HUES6 (cell line): Measurements from ENCODE around the gene KLHL11.
"Not testable (repeated sequence)": the region's sequence is repeated elsewhere in the genome, so short reads cannot be mapped to it uniquely, and the experiment has no call there.

Experiments used
- H3K27ac ChIP-seq: 2 replicates; pipeline ENCODE4 v1.7.0; 2013; ENCODE audit warnings: low read depth, mild to moderate bottlenecking, low read length, inconsistent platforms
- H3K27me3 ChIP-seq: 2 replicates; pipeline ENCODE4 v1.6.1; 2013; ENCODE audit warnings: low read length; ENCODE audit not compliant: control insufficient read depth, insufficient read depth
- H3K36me3 ChIP-seq: 2 replicates; pipeline ENCODE4 v1.6.1; 2013; ENCODE audit warnings: low read length; ENCODE audit not compliant: control insufficient read depth, insufficient read depth
- H3K4me1 ChIP-seq: 2 replicates; pipeline ENCODE4 v1.6.1; 2013; ENCODE audit warnings: low read length; ENCODE audit not compliant: control insufficient read depth, insufficient read depth
- H3K4me3 ChIP-seq: 2 replicates; pipeline ENCODE4 v1.5.1; 2013; ENCODE audit warnings: low read depth, low read length
- H3K9ac ChIP-seq: one replicate; pipeline ENCODE4 v1.6.1; 2013; ENCODE audit warnings: mild to moderate bottlenecking, low read length
- H3K9me3 ChIP-seq: 2 replicates; pipeline ENCODE4 v1.6.1; 2013; ENCODE audit warnings: low read depth, low read length; ENCODE audit not compliant: control insufficient read depth, insufficient read depth

Gene KLHL11

GRCh38 chr17:41882756-41883155 is 17.5 kb upstream of the KLHL11 start:
- Histone ChIP-seq H3K27ac (no peak overlapping the region), H3K9ac (no peak overlapping the region), H3K9me3 (no peaks in the 10 kb centered on the region)

GRCh38 chr17:41880130-41880529 is 14.9 kb upstream of the KLHL11 start:
- Histone ChIP-seq H3K9ac (no peak overlapping the region), H3K27ac (no peak overlapping the region), H3K9me3 (no peaks in the 10 kb centered on the region), H3K4me1 (no peaks in the 10 kb centered on the region), H3K27me3 (no peaks in the 10 kb centered on the region), H3K36me3 (peaks cover 83% of the 10 kb centered on the region), H3K4me3 (no peak overlapping the region)

More at GRCh38 chr17:41882756-41883155, 17.5 kb upstream of the KLHL11 start:
- H3K4me3 ChIP-seq: no peak overlapping the region
- no peaks in the 10 kb centered on the region for H3K4me1 ChIP-seq
- H3K27me3 ChIP-seq: no peaks in the 10 kb centered on the region
- H3K36me3 ChIP-seq: peaks cover 96% of the 10 kb centered on the region

- not testable (repeated sequence) for H3K4me3 ChIP-seq, H3K9me3 ChIP-seq, H3K9ac ChIP-seq, H3K27me3 ChIP-seq, H3K27ac ChIP-seq, H3K4me1 ChIP-seq
- peaks cover 84% of the 10 kb centered on the region for H3K36me3 ChIP-seq
These were observed 9.1 kb upstream of the KLHL11 start for GRCh38 chr17:41874293-41874670.

GRCh38 chr17:41873559-41874292 is 8.5 kb upstream of the KLHL11 start:
- Histone ChIP-seq H3K36me3 (peaks cover 84% of the 10 kb centered on the region), H3K27ac (no peak overlapping the region), H3K4me1 (no peaks in the 10 kb centered on the region), H3K9ac (no peak overlapping the region), H3K4me3 (no peak overlapping the region), H3K9me3 (no peaks in the 10 kb centered on the region), H3K27me3 (no peaks in the 10 kb centered on the region)

- Histone ChIP-seq H3K9ac (no peak overlapping the region), H3K4me1 (no peaks in the 10 kb centered on the region), H3K27me3 (no peaks in the 10 kb centered on the region), H3K36me3 (peaks cover 81% of the 10 kb centered on the region), H3K4me3 (no peak overlapping the region), H3K27ac (no peak overlapping the region), H3K9me3 (no peaks in the 10 kb centered on the region)
These were observed 6.6 kb upstream of the KLHL11 start for GRCh38 chr17:41871789-41872188.

GRCh38 chr17:41870627-41871026 is 5.4 kb upstream of the KLHL11 start:
- H3K27ac ChIP-seq: no peak overlapping the region
- H3K9me3 ChIP-seq: no peaks in the 10 kb centered on the region
- peaks cover 85% of the 10 kb centered on the region for H3K36me3 ChIP-seq
- no peak overlapping the region for H3K9ac ChIP-seq
- H3K4me1 ChIP-seq: no peaks in the 10 kb centered on the region
- H3K27me3 ChIP-seq: no peaks in the 10 kb centered on the region
- H3K4me3 ChIP-seq: no peak overlapping the region

- Histone ChIP-seq H3K36me3 (peaks cover 83% of the 10 kb centered on the region), H3K9ac (no peak overlapping the region), H3K4me3 (no peak overlapping the region), H3K9me3 (no peaks in the 10 kb centered on the region), H3K27ac (no peak overlapping the region), H3K4me1 (no peaks in the 10 kb centered on the region), H3K27me3 (no peaks in the 10 kb centered on the region)
These were observed 4.9 kb upstream of the KLHL11 start for GRCh38 chr17:41870097-41870496.

GRCh38 chr17:41869426-41869825 is 4.2 kb upstream of the KLHL11 start:
- Histone ChIP-seq H3K36me3 (peaks cover 77% of the 10 kb centered on the region), H3K9ac (no peak overlapping the region), H3K4me1 (no peaks in the 10 kb centered on the region), H3K27me3 (no peaks in the 10 kb centered on the region), H3K27ac (no peak overlapping the region), H3K9me3 (no peaks in the 10 kb centered on the region), H3K4me3 (no peak overlapping the region)

- no peak overlapping the region for H3K27ac ChIP-seq
- no peak overlapping the region for H3K9ac ChIP-seq
- peaks cover 6% of the 10 kb centered on the region for H3K4me1 ChIP-seq
- no peaks in the 10 kb centered on the region for H3K27me3 ChIP-seq
- H3K36me3 ChIP-seq: peaks cover 69% of the 10 kb centered on the region
- no peak overlapping the region for H3K4me3 ChIP-seq
- H3K9me3 ChIP-seq: no peaks in the 10 kb centered on the region
These were observed 3.3 kb upstream of the KLHL11 start for GRCh38 chr17:41868568-41868967.

- no peaks in the 10 kb centered on the region for H3K9me3 ChIP-seq
- H3K36me3 ChIP-seq: peaks cover 39% of the 10 kb centered on the region
These were observed 322 bp upstream of the KLHL11 start for GRCh38 chr17:41865596-41865893.

GRCh38 chr17:41864498-41864835 is 756 bp downstream of the KLHL11 start:
- Histone ChIP-seq H3K9me3 (no peaks in the 10 kb centered on the region), H3K36me3 (peaks cover 28% of the 10 kb centered on the region), H3K4me3 (peak overlapping the region; percentile 98), H3K27ac (no peak overlapping the region), H3K4me1 (peaks cover 41% of the 10 kb centered on the region), H3K27me3 (no peaks in the 10 kb centered on the region), H3K9ac (peak overlapping the region; percentile 96)

More at GRCh38 chr17:41865596-41865893, 322 bp upstream of the KLHL11 start:
- H3K9ac ChIP-seq: no peak overlapping the region
- H3K27ac ChIP-seq: no peak overlapping the region
- H3K27me3 ChIP-seq: no peaks in the 10 kb centered on the region
- H3K4me1 ChIP-seq: peaks cover 31% of the 10 kb centered on the region
- H3K4me3 ChIP-seq: peak overlapping the region; percentile 98
